Pulmonary artery endothelial cell (primary cell): ENCODE data around the gene LPGAT1. TPM values are rescaled to one million over a fixed set of nuclear protein-coding genes. Genes with fewer than 3 reads are reported as not detected.
"Not testable (repeated sequence)": the region's sequence is repeated elsewhere in the genome, so short reads cannot be mapped to it uniquely, and the experiment has no call there.

ENCODE experiments used
- DNase-seq: peaks from one replicate; pipeline ENCODE4 v3.0.0-alpha.2; 2011; ENCODE audit warnings: low read depth, low spot score
- total RNA-seq: library from RNA; depleted of rRNA; stranded (reverse); fragments of >200 nt; gene quantifications from 2 replicates; pipeline ENCODE4 v1.2.3, GENCODE V29; 2014

Gene LPGAT1
- total RNA-seq, 1 donor from 2014 or later, result 36.3 TPM

- no peak for DNase-seq
Measured at GRCh38 chr1:211705467-211706091, 125.0 kb downstream of the LPGAT1 start.

- DNase-seq, result no peak
Measured at GRCh38 chr1:211704543-211704942, 126.0 kb downstream of the LPGAT1 start.

GRCh38 chr1:211703812-211704537 is 126.6 kb downstream of the LPGAT1 start:
- no peak for DNase-seq

GRCh38 chr1:211701733-211702132 is 128.8 kb downstream of the LPGAT1 start:
- DNase-seq, result no peak

- no peak for DNase-seq
Measured at GRCh38 chr1:211699059-211699458, 131.5 kb downstream of the LPGAT1 start.

GRCh38 chr1:211698161-211699026 is 132.2 kb downstream of the LPGAT1 start:
- DNase-seq, result no peak

- DNase-seq, result no peak
Measured at GRCh38 chr1:211697356-211697755, 133.2 kb downstream of the LPGAT1 start.

- no peak for DNase-seq
Measured at GRCh38 chr1:211695135-211695816, 135.3 kb downstream of the LPGAT1 start.

- DNase-seq, result not testable (repeated sequence)
Measured at GRCh38 chr1:211693911-211694310, 136.7 kb downstream of the LPGAT1 start.

Other genes with a start within 250 kb of the LPGAT1 start
- gene NEK2, start 155.1 kb downstream of the LPGAT1 start, total RNA-seq, result 19.7 and 45.8 TPM in 2 replicates
- gene INTS7, start 204.8 kb upstream of the LPGAT1 start, total RNA-seq, result 16.0 and 18.5 TPM in 2 replicates
- 11.1 and 24.5 TPM in 2 replicates for gene DTL, start 205.0 kb upstream of the LPGAT1 start, total RNA-seq